Mucosa of rectum (tissue), 2 donors: ENCODE results near the gene SPIRE1.

Experiments
- H3K27ac ChIP-seq, 2 donors: one replicate each; pipeline ENCODE4 v1.7.0; 2013; ENCODE audit warnings: inconsistent platforms in 2 of 2, low read depth in 2 of 2, low read length in 2 of 2
- H3K27me3 ChIP-seq, 2 donors: one replicate each; pipeline ENCODE4 v1.7.0; 2013; ENCODE audit warnings: low read length in 2 of 2; ENCODE audit not compliant: control insufficient read depth in 2 of 2, insufficient read depth in 2 of 2
- H3K36me3 ChIP-seq, 2 donors: one replicate each; pipeline ENCODE4 v1.7.0; 2013; ENCODE audit warnings: low read length in 2 of 2; ENCODE audit not compliant: control insufficient read depth in 2 of 2, insufficient read depth in 2 of 2
- H3K4me1 ChIP-seq, 2 donors: one replicate each; pipeline ENCODE4 v1.7.0; 2013; ENCODE audit warnings: low read length in 2 of 2, mild to moderate bottlenecking in 1 of 2; ENCODE audit not compliant: control insufficient read depth in 2 of 2, insufficient read depth in 2 of 2
- H3K4me3 ChIP-seq, 2 donors: one replicate each; pipeline ENCODE4 v1.7.0; 2013; ENCODE audit warnings: low read length in 2 of 2
- H3K9ac ChIP-seq, 2 donors: one replicate each; pipeline ENCODE4 v1.7.0; 2013; ENCODE audit warnings: low read length in 2 of 2, low read depth in 1 of 2, mild to moderate bottlenecking in 1 of 2
- H3K9me3 ChIP-seq, 2 donors: one replicate each; pipeline ENCODE4 v1.7.0; 2013; ENCODE audit warnings: low read length in 2 of 2; ENCODE audit not compliant: control insufficient read depth in 2 of 2
- donor health status: healthy.
- donor health status: Normal muscosa, but diverticular disease.

The SPIRE1 gene

DNA sequence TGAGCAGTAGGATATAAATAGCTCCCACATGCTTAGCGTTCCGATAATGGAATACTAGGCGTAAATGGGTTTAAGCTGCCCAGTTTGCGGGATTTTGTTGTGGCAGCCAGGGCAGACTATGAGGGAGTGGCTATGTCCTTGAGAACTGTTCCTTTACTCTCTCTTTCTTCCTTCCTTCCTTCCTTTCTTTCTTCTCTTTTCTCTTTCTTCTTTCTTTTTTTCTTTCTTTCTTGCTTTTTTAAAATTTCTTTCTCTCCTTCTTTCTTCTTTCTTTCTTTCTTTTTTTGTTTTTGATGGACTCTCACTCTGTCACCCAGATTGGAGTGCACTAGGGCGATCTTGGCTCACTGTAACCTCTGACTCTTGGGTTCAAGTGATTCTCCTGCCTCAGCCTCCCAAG is 259.3 kb downstream of the SPIRE1 start:
- Histone ChIP-seq H3K9ac (no peak overlapping the region), H3K36me3 (no peaks in the 10 kb centered on the region), H3K27me3 (no peaks in the 10 kb centered on the region), H3K9me3 (no peaks in the 10 kb centered on the region), H3K4me3 (no peak overlapping the region), H3K27ac (no peak overlapping the region), H3K4me1 (peaks cover 5 to 8% of the 10 kb centered on the region in 2 donors)

DNA sequence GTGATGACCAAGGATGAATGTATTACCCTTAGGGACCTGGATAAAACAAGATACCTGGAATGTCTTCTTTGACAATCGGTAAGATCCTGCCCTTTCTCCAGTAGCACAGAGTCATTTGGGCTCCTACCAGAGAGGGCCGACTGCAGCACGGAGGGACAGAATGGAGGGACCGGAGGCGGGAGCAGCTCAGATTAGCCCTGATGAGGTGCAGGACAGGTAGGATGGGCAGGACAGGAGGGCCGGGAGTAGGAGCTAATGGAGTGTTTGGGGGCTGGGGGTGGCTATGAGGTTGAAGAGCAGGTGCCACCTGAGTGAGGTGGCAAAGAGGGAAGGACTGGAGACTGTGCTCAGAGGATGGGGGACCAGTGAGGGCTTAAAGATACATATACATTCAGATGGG is 260.1 kb downstream of the SPIRE1 start:
- Histone ChIP-seq H3K4me1 (peaks cover 5 to 8% of the 10 kb centered on the region in 2 donors), H3K27me3 (no peaks in the 10 kb centered on the region), H3K27ac (no peak overlapping the region), H3K4me3 (no peak overlapping the region), H3K9ac (no peak overlapping the region), H3K9me3 (no peaks in the 10 kb centered on the region), H3K36me3 (no peaks in the 10 kb centered on the region)

DNA sequence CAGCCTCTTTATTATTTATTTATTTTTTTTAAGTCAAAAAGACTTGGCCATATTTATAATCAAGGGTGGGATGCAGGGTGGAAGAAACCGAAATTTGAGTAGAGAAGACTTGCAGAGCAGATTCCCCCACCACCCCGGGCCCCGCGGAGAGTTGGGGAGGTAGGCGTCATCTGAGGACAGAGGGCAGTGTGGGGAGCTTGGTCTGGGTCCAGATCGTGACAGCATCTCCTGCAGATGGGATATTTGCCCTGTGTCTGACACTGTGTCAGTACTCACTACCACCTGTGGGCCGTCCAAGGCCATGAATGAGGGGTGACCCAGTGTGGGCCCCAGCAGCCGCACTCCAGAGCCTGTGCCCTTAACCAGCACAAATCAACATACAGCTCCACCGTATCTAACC is 260.7 kb downstream of the SPIRE1 start:
- Histone ChIP-seq H3K9ac (no peak overlapping the region), H3K27me3 (no peaks in the 10 kb centered on the region), H3K27ac (no peak overlapping the region), H3K4me1 (peaks cover 5 to 8% of the 10 kb centered on the region in 2 donors), H3K4me3 (no peak overlapping the region), H3K9me3 (no peaks in the 10 kb centered on the region), H3K36me3 (no peaks in the 10 kb centered on the region)
